MM.1S (cell line): Measurements from ENCODE around the gene SCAMP1.

Source experiments
- CTCF ChIP-seq: fragments of 300-600 bp; sonication (generic); IDR thresholded peaks from 2 replicates; pipeline ENCODE4 v1.5.1; 2016; ENCODE audit warnings: antibody characterized with exemption, low read length, mixed read lengths
- EZH2 ChIP-seq: fragments of 300-600 bp; sonication (generic); optimal IDR thresholded peaks from 2 replicates; pipeline ENCODE3; 2017; ENCODE audit warnings: low read depth, mild to moderate bottlenecking, antibody characterized with exemption, low read length, mixed read lengths

DNA sequence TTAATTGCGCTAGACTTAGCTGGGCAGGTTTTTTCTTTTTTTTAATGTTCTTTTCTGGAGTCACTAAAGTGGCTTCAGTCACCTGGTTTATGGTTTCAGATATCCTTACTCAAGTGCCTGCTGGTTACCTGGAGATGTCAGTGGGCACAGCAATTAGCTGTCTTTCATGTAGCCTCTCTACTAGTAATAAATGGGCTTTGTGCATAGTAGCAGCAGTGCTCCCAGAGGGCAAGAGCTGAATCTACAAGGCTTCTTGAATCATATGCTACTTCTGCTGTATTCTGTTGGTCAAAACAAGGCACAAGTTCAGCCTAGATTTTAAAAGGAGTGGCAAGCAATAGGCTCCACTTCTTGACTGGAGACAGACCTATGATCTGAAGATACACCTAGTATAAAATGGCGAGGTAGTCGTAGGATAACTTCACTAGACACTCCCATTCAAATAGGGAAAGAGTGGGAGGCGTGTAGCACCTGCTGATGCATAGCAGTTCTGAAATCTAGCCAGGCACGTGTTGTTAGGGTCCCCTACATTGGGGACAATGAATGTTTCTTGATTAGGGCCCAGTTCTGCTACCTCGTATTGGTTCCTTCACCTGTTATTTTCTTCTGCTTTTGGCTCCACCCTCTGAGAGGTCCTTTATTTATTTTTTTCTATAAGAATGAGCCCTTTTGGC, 7.0 kb downstream of the SCAMP1 start:
- peak; percentile 6; the same call in 1 of the 2 replicates for TF ChIP-seq CTCF
- TF ChIP-seq EZH2: no peak
